Neural cell (in vitro differentiated cells): ENCODE measurements around the gene STX4. TPM values are rescaled to one million over a fixed set of nuclear protein-coding genes. Genes with fewer than 3 reads are reported as not detected.

ENCODE experiments used
- H2AFZ ChIP-seq: fragments of 200-600, 300-800 bp; sonication (generic), shearing (Covaris generic); 2 replicates; pipeline ENCODE4 v1.6.0; 2014; ENCODE audit warnings: low read depth, mild to moderate bottlenecking, antibody characterized with exemption, low read length, moderate library complexity
- H3F3A ChIP-seq: fragments of 200-600 bp; shearing (Covaris generic); 2 replicates; pipeline ENCODE4 v1.6.1; 2016; ENCODE audit warnings: mild to moderate bottlenecking, moderate library complexity, mixed read lengths, antibody characterized with exemption, low read length; ENCODE audit not compliant: insufficient read depth, poor library complexity, severe bottlenecking
- H3K27ac ChIP-seq: fragments of 200-600, 300-800 bp; sonication (generic), shearing (Covaris generic); 2 replicates; pipeline ENCODE4 v1.5.1; 2014; ENCODE audit warnings: mild to moderate bottlenecking, low read length, moderate library complexity
- H3K27me3 ChIP-seq: fragments of 300-800, 200-600 bp; sonication (generic), shearing (Covaris generic); 2 replicates; pipeline ENCODE4 v1.6.0; 2014; ENCODE audit warnings: mild to moderate bottlenecking, low read depth, low read length, moderate library complexity; ENCODE audit not compliant: insufficient read depth
- H3K36me3 ChIP-seq: fragments of 300-800, 200-600 bp; sonication (generic), shearing (Covaris generic); 2 replicates; pipeline ENCODE4 v1.5.1; 2014; ENCODE audit warnings: mild to moderate bottlenecking, antibody characterized with exemption, low read length, moderate library complexity; ENCODE audit not compliant: insufficient read depth
- H3K4me2 ChIP-seq: fragments of 300-800, 200-600 bp; sonication (generic), shearing (Covaris generic); 2 replicates; pipeline ENCODE4 v1.6.0; 2014; ENCODE audit warnings: mild to moderate bottlenecking, low read length
- H3K4me3 ChIP-seq: fragments of 300-800, 200-600 bp; sonication (generic), shearing (Covaris generic); 2 replicates; pipeline ENCODE4 v1.5.1; 2014; ENCODE audit warnings: mild to moderate bottlenecking, low read length, moderate library complexity
- H3K79me2 ChIP-seq: fragments of 200-600 bp; shearing (Covaris generic); replicated peaks from 2 replicates; pipeline ENCODE4 v1.6.0; 2014; ENCODE audit warnings: mild to moderate bottlenecking, low read length, moderate library complexity; ENCODE audit not compliant: insufficient read depth
- H3K9ac ChIP-seq: fragments of 300-800, 200-600 bp; sonication (generic), shearing (Covaris generic); 2 replicates; pipeline ENCODE4 v1.6.1; 2016; ENCODE audit warnings: mild to moderate bottlenecking, low read length, mixed read lengths
- H3K9me2 ChIP-seq: fragments of 200-600 bp; shearing (Covaris generic); 2 replicates; pipeline ENCODE4 v1.6.1; 2016; ENCODE audit warnings: mild to moderate bottlenecking, low read length, mixed read lengths; ENCODE audit not compliant: insufficient read depth
- H3K9me3 ChIP-seq: fragments of 200-600, 300-800 bp; sonication (generic), shearing (Covaris generic); 2 replicates; pipeline ENCODE4 v1.6.1; 2016; ENCODE audit warnings: mild to moderate bottlenecking, mixed run types, low read length, moderate library complexity, mixed read lengths
- H4K20me1 ChIP-seq: fragments of 200-600 bp; shearing (Covaris generic); 2 replicates; pipeline ENCODE4 v1.6.1; 2016; ENCODE audit warnings: mild to moderate bottlenecking, mixed run types; ENCODE audit not compliant: insufficient read depth
- EP300 ChIP-seq: fragments of 450-650 bp; conservative IDR thresholded peaks from 2 replicates; pipeline ENCODE4 v1.6.1; 2014; ENCODE audit warnings: antibody characterized with exemption, mild to moderate bottlenecking, moderate library complexity; ENCODE audit not compliant: poor library complexity, severe bottlenecking
- EZH2 ChIP-seq: fragments of 200-600, 300-800 bp; shearing (Covaris generic), sonication (generic); IDR thresholded peaks from 2 replicates; pipeline ENCODE4 v1.6.1; 2014; ENCODE audit warnings: antibody characterized with exemption, low read length, borderline replicate concordance, mild to moderate bottlenecking; ENCODE audit not compliant: insufficient read depth, poor library complexity, severe bottlenecking
- MXI1 ChIP-seq: fragments of 450-650 bp; conservative IDR thresholded peaks from 2 replicates; pipeline ENCODE4 v1.6.1; 2014; ENCODE audit warnings: antibody characterized with exemption, mild to moderate bottlenecking; ENCODE audit not compliant: poor library complexity, severe bottlenecking
- POLR2AphosphoS5 ChIP-seq: IDR thresholded peaks from 2 replicates; pipeline ENCODE4 v1.6.1; 2012
- RAD21 ChIP-seq: fragments of 450-650 bp; conservative IDR thresholded peaks from 2 replicates; pipeline ENCODE4 v1.6.1; 2014; ENCODE audit warnings: antibody characterized with exemption, mild to moderate bottlenecking, moderate library complexity
- SMC3 ChIP-seq: fragments of 450-650 bp; conservative IDR thresholded peaks from 2 replicates; pipeline ENCODE4 v1.6.1; 2014; ENCODE audit warnings: antibody characterized with exemption, mild to moderate bottlenecking, moderate library complexity; ENCODE audit not compliant: poor library complexity
- TAF1 ChIP-seq: IDR thresholded peaks from 2 replicates; pipeline ENCODE4 v1.6.1; 2012; ENCODE audit warnings: low read depth
- polyA plus RNA-seq: library from polyadenylated mRNA; depleted of rRNA; stranded (reverse); fragments of >200 nt; gene quantifications from 2 replicates; pipeline ENCODE4 v1.2.3, GENCODE V29; 2014
- TF ChIP-seq, protein P1 (sequence below): fragments of 450-650 bp; IDR thresholded peaks from 2 replicates; pipeline ENCODE4 v1.5.1; 2014; ENCODE audit warnings: antibody characterized with exemption, mild to moderate bottlenecking, moderate library complexity; ENCODE audit not compliant: poor library complexity, severe bottlenecking
- TF ChIP-seq, protein P2 (sequence below): IDR thresholded peaks from 2 replicates; pipeline ENCODE4 v1.6.1; 2012; ENCODE audit warnings: borderline replicate concordance

STX4 gene
- polyA plus RNA-seq, 1 donor from 2014 or later = 32.2 TPM

DNA sequence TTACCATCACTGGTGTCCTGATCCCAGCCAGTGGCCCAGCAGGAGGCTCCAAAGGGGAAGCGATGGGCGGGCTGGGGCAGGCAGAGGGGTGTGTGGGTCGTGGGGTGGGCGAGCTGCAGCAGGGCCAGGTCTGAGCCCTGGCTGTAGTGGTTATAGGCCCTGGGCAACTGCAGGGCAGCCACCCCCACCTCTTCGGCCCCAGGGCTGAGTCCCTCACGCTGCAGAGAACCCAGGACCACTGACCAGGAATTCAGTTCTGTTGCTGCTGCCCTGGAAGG, 53.2 kb downstream of the STX4 start:
- no peaks in the 10 kb centered on the region for H3K27me3 ChIP-seq
- H3K27ac ChIP-seq = no peak overlapping the region

DNA sequence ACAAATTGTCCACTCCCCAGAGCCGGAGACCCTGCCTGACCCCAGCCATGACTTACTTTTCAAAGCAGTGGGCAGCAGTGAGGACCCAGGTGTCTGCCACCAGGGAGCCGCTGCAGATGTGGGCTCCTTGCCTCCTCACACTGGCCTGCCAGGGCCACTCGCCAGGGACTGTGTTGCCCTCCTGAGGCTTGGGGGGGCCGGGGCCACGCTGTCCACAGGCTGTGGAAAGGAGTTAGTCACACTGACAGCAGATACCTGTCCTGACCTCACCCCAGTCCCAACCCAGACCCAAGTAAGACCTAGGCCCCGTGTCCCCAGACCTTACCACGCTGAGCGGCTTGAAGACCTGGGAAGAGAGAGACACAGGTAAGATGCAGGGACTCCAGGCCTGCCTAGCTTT, 54.1 kb downstream of the STX4 start:
- TF ChIP-seq TAF1 = no peak
- TF ChIP-seq, protein P1, sequence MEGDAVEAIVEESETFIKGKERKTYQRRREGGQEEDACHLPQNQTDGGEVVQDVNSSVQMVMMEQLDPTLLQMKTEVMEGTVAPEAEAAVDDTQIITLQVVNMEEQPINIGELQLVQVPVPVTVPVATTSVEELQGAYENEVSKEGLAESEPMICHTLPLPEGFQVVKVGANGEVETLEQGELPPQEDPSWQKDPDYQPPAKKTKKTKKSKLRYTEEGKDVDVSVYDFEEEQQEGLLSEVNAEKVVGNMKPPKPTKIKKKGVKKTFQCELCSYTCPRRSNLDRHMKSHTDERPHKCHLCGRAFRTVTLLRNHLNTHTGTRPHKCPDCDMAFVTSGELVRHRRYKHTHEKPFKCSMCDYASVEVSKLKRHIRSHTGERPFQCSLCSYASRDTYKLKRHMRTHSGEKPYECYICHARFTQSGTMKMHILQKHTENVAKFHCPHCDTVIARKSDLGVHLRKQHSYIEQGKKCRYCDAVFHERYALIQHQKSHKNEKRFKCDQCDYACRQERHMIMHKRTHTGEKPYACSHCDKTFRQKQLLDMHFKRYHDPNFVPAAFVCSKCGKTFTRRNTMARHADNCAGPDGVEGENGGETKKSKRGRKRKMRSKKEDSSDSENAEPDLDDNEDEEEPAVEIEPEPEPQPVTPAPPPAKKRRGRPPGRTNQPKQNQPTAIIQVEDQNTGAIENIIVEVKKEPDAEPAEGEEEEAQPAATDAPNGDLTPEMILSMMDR = no peak
- TF ChIP-seq, protein P2, sequence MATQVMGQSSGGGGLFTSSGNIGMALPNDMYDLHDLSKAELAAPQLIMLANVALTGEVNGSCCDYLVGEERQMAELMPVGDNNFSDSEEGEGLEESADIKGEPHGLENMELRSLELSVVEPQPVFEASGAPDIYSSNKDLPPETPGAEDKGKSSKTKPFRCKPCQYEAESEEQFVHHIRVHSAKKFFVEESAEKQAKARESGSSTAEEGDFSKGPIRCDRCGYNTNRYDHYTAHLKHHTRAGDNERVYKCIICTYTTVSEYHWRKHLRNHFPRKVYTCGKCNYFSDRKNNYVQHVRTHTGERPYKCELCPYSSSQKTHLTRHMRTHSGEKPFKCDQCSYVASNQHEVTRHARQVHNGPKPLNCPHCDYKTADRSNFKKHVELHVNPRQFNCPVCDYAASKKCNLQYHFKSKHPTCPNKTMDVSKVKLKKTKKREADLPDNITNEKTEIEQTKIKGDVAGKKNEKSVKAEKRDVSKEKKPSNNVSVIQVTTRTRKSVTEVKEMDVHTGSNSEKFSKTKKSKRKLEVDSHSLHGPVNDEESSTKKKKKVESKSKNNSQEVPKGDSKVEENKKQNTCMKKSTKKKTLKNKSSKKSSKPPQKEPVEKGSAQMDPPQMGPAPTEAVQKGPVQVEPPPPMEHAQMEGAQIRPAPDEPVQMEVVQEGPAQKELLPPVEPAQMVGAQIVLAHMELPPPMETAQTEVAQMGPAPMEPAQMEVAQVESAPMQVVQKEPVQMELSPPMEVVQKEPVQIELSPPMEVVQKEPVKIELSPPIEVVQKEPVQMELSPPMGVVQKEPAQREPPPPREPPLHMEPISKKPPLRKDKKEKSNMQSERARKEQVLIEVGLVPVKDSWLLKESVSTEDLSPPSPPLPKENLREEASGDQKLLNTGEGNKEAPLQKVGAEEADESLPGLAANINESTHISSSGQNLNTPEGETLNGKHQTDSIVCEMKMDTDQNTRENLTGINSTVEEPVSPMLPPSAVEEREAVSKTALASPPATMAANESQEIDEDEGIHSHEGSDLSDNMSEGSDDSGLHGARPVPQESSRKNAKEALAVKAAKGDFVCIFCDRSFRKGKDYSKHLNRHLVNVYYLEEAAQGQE = no peak
- TF ChIP-seq POLR2AphosphoS5 = no peak
- TF ChIP-seq SMC3 = no peak
- TF ChIP-seq MXI1 = no peak
- TF ChIP-seq RAD21 = no peak
- no peak for TF ChIP-seq EP300
- no peak for TF ChIP-seq EZH2
- Histone ChIP-seq H4K20me1 (no peaks in the 10 kb centered on the region), H3K27ac (no peak overlapping the region), H3K9me2 (no peaks in the 10 kb centered on the region), H3K79me2 (peaks cover 4% of the 10 kb centered on the region), H3K9me3 (no peaks in the 10 kb centered on the region), H3K36me3 (peaks cover under 1% of the 10 kb centered on the region), H2AFZ (no peak overlapping the region), H3F3A (no peaks in the 10 kb centered on the region), H3K4me2 (no peak overlapping the region), H3K27me3 (no peaks in the 10 kb centered on the region), H3K9ac (no peak overlapping the region), H3K4me3 (no peak overlapping the region)

More for the DNA sequence above, 53.2 kb downstream of the STX4 start:
- H3K4me3 ChIP-seq = no peak overlapping the region
- TF ChIP-seq, protein P1 = no peak
- TF ChIP-seq SMC3 = no peak
- TF ChIP-seq RAD21 = no peak
- TF ChIP-seq MXI1 = no peak
- no peak for TF ChIP-seq EP300
- TF ChIP-seq TAF1 = no peak
- no peak for TF ChIP-seq POLR2AphosphoS5
- H3K36me3 ChIP-seq = peaks cover 5% of the 10 kb centered on the region
- no peak overlapping the region for H3K4me2 ChIP-seq
- no peaks in the 10 kb centered on the region for H3F3A ChIP-seq
- no peaks in the 10 kb centered on the region for H3K79me2 ChIP-seq
- no peaks in the 10 kb centered on the region for H3K9me2 ChIP-seq
- no peak overlapping the region for H3K9ac ChIP-seq
- H4K20me1 ChIP-seq = no peaks in the 10 kb centered on the region
- no peak overlapping the region for H2AFZ ChIP-seq
- no peaks in the 10 kb centered on the region for H3K9me3 ChIP-seq
